GM11168 (cell line): Measurements from ENCODE around the gene ZNF747.
"Not testable (repeated sequence)": the region's sequence is repeated elsewhere in the genome, so short reads cannot be mapped to it uniquely, and the experiment has no call there.

Experiments
- in situ Hi-C: fragments of 300-500 bp; cut with MboI; formaldehyde crosslinking; loops from one replicate; pipeline ENCODE4 v1.12.0; 2022; ENCODE audit warnings: low sequenced_read_pairs; ENCODE audit not compliant: unreplicated experiment

Gene ZNF747

DNA sequence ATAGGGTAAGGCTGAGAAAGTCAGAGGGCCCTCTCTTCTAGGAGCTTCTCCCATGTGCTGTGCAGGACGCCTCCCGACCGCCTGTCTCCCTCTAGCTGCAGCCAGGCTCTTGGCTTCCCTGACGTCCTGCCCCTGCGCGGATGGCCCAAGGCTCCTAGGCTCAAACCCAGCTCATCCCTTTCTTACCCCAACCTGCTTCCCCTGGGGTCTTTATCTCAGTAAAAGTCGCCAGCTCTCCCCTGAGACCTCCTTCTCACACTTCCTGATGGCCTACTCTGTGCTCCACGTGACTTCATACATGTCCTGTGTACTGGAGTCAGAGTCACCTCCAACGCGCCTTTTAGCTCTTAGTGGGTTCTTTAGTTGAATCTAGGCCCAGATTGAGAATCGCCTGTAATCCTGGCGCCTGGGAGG is 1.1 kb upstream of the ZNF747 start:
- in situ Hi-C loops: no loop called here

DNA sequence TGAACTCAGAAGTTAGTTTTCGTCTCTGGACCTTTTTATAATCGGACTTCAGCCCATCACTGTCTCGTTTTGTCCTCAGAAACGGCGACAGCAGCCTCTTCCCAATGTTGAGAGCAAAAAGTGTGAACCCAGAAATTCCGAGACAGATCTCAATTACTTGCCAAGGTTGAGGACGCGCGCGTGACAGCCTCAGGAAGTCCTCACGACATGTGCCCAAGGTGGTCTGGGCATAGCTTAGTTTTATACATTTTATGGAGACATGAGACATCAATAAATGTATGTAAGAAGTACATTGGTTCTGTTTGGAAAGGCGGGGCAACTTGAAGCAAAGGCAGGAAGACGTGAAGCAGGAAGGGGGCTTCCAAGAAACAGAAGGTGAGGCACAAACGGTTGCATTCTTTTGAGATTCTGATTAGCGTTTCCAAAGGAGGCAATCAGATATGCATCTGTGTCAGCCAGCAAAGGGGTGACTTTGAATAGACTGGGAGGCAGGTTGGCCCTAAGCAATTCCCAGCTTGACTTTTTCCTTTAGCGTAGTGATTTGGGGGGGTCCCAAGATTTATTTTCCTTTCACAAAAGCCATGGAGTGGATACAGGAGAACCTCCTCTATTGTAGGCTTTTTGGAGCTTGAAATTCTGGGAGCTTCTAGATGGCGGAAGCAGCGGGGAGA is 583 bp upstream of the ZNF747 start:
- in situ Hi-C loops: no loop called here

DNA sequence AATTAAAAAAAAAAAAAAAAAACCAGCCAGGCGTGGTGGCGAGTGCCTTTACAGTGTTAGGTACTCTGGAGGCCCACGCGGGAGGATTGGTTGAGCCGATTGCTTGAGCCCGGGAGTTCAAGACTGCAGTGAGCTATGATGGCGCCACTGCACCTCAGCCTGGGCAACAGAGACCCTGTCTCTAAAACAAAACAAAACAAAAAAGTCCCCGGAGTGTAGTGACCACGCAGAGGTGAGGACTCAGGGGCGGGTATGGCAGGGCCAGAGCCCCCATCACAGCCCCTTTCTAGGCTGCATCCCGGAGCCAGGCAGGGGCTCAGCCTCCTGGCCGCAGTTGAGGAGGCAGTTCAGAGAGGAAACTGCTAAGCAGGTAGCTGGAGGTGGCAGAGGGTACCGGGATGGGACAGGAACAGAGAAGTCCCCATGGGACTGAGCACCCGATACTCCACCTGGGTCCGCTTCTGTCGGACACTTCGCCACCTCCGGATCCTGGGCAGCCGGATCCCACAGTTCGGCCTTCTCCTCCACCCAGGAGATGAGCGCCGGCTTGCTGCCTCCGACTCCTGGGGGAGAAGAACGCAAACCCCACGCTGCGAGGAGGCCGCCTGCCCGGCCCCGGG is 800 bp downstream of the ZNF747 start:
- in situ Hi-C loops: no loop called here

DNA sequence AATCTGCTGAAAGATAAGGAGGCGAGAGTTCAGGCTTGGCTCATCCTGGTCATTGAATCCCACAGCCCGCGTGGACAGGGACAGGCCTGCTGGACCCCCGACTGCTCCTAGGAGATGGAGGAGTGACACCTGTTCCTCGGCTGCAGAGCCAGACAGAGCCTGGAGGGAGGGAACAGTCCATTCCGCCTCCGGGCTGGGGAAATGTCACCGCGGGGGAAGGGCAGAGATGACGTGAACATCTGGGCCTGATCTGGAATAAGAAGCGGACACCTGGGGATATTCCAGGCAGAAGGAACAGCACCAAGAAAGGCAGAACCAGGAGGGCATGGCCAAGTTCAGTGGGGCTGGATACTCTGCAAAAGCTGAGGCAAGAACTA is 1.5 kb downstream of the ZNF747 start:
- in situ Hi-C loops: no loop called here

DNA sequence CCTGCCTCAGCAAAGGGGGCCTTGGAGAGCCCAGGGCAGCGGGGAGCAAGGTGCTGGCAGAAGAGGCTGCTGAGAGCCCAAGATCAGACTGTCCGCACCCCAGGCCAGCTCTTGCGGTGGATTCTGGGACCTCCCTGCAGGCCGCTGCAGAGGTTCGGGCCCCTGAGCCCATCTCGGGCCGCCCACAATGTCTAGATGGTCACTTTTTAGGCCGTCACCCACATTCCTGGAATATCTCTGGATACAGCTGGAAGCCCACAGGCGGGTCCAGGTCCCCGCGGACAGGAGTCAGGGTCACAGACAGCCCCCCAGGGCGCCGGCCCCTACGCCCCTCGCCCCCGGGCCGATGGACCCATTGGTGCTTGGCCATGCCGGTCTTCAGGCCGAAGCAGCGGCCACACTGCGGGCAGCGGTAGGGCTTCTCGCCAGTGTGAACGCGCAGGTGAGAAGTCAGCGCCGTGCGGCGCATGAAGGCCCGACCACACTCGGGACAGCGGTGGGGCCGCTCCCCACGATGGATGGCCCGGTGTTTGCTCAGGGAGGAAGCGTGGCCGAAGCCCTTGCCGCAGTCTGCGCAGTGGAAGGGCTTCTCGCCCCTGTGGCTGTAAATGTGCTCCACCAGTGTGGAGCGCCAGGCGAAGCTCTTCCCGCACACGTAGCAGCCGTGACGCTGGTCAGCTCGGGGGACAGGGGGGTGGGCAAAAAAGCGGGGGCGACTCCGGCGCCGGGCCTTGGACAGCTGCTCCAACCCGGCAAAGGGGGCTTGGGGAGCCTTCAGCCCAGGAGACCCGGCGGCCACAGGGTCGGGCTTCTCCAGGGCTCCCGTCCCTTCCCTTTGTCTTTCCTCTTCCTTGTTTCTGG is 2.1 kb downstream of the ZNF747 start:
- in situ Hi-C loops: no loop called here

DNA sequence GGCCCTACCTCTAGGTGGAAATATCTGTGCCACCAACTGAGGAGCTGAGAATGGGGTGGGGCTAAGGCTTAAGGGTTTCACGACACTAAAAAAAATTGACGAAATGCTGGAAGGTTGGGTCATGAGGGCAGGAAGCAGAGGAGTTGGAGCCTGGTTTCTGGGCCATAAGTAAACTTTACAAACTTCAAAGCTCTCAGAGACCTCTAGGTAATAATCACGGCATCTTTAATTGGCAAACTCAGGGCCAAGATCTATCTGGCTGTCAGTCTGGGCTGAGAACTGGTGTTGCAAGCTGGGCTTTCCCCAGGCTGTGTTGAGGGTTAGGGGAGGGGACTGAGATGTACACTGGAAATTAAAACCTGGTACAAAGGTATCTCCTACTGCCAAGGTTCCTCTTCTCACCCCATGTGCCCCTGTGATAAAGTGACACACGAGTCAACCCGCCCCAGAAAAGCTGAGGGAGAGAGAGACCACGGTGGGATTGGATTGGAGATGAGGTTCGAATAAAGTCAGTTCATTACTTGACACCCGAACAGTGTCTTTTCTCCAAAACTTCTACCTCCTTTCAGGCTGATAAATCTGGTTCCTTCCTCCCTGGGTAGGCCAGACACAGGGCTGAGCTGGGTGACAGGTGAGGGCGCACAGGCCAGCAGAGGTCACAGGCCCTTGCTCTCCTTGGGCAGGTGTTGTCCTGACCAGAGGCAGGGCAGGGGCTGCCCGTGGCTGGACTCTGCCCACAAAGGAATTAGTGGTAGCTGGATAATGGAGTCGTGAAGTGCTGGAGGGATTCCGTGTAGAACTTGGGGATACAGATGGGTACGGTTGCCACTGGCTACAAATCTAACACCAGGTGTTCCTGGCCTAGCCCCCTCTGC is 4.3 kb downstream of the ZNF747 start:
- in situ Hi-C loops: no loop called here

DNA sequence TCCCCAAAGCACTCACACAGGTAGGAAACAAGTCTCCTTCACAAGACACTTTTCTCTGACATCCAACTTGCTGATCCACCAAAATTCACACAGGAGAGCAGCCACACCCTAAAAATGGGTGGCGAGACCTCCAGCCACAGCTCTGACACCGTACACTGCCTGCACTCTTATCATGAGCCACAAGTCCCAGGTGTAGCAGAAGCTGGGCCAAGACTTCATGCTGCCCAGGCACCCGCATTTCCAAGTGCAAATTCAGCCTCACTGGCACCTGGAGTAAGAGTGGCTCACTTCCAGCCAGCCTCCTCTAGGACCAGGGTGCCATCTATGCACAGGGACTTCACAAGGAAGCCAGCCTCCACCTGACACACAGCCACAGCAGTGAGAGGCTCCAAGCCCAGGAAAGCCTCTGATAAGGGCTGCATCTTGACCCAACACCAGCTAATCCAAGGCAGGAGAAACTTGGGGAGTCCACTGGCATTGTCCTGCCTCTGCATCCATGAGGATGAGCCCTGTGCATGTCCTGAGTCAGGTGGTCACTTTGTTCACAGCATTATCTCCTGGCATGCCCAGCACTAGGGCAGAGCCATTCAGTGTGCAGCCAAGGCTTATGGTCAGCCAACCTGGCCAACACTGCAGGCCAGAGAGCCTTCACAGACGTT is 5.7 kb downstream of the ZNF747 start:
- in situ Hi-C loops: no loop called here

DNA sequence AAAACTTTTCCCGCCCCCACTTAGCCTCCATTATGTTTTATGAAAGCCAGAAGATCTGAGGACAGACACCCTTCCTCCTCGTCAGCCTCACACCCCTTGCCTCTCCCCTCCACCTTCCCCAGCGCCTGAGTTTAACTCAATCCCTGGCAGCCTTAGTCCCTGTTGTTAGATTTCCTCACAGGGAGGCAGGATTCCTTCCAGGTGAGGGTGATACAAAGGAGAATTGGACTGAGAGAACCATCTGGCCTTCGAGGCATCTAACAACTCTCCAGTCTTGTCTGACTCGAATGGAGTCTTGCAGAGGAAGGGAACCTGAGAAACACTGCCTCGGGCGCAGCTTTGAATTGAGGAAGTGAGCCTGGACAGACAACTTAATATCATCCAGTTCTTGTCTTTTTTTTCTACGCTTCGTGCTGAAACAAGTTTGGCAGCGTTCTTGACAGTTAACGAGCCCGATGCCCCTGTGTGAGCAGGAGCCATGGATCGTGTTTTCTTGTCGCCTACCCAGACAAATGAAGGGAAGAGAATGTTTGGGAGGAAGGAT is 7.0 kb downstream of the ZNF747 start:
- in situ Hi-C loops: no loop called here

DNA sequence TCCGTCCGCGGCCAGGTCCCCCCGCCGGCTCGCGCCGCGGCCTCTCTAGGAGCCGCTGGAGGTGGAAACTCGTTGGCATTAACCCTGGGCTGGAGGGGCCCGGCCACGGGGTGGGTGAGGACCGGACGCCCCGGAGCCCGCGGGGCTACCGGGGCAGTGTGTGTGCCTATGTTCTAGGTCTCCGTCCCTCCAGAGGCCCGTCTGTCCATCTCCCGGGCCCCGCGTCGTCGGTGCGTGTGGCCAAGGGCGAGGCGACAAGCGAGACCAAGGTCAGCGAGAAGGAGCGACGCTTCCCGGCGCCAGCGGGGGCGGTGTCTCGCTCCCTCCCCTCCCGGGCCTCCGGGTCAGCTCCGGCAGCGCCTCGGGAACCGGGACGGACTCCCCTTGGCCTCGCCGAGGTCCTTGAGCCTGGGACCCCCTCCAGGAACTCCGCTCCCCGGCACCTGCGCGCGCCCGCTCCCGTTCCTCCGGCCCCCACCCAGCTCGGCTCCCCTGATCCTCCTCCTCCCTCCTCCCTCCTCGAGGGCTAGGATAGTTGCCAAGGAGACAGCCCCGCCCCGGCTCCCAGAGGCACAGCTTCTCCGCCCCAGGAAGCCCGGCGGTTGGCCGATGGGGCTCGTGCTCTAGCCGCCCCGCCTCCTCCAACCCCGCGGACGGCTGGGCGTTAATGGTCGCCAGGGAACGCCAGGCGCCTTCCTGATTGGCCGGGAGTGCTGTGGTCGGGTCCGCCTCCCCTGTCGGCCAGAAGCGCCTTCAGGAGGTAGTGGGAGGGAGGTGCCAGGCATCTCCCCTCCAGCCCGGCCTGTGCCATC is 7.6 kb downstream of the ZNF747 start:
- in situ Hi-C loops: no loop called here

DNA sequence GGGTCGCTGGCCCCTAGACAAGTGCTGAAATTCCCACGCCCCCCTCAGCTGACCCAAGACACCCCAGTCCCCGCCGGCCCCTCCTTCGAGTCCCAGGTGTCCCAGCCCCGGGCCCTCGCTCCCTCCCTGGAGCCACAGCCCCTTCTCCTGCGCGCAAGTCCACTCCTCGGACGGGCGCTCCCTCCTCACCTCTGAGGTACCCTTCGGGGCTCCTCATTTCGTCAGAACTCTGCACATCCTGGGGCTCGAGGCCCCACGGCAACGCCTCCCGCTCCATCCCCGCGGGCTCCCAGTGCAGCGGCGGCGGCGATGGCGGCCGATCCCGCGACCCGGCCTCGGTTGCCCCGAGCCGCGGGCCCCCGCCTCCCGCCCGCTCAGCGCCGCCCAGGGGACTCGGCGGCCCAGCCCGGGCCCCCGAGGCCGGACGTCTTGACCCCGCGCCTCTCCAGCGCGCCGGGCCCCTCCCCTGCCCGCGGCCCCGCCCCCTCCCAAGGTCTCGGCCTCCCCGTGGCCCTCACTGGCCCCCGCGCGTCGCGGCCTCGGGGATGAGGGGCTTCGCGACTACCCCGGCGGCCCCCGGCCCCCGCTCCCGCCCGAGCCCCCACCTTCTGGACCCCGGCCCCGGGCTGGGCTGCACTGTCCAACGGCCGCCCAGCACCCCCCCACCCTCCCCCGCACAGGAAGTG is 8.4 kb downstream of the ZNF747 start, which contains the start of gene ZNF768:
TSS of gene ZNF768 (minus strand) at position 430 of the 686 bp plus-strand sequence. CDS start at position 277, 153 bp downstream.
- in situ Hi-C loops: no loop called here

DNA sequence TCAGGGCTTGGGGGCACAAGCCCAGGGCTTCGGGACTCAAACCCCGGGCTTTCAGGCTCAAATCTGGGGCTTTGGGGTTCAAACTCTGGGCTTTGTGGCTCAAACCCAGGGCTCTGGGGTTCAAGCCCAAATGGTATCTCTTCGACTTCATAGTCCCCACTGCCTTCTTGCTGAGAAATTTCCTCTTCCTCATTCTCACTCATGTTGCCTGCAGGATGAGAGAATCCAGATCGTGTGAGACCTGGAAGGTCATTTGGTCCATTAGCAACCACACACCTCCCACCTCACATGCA is 8.9 kb downstream of the ZNF747 start:
- in situ Hi-C loops: no loop called here

DNA sequence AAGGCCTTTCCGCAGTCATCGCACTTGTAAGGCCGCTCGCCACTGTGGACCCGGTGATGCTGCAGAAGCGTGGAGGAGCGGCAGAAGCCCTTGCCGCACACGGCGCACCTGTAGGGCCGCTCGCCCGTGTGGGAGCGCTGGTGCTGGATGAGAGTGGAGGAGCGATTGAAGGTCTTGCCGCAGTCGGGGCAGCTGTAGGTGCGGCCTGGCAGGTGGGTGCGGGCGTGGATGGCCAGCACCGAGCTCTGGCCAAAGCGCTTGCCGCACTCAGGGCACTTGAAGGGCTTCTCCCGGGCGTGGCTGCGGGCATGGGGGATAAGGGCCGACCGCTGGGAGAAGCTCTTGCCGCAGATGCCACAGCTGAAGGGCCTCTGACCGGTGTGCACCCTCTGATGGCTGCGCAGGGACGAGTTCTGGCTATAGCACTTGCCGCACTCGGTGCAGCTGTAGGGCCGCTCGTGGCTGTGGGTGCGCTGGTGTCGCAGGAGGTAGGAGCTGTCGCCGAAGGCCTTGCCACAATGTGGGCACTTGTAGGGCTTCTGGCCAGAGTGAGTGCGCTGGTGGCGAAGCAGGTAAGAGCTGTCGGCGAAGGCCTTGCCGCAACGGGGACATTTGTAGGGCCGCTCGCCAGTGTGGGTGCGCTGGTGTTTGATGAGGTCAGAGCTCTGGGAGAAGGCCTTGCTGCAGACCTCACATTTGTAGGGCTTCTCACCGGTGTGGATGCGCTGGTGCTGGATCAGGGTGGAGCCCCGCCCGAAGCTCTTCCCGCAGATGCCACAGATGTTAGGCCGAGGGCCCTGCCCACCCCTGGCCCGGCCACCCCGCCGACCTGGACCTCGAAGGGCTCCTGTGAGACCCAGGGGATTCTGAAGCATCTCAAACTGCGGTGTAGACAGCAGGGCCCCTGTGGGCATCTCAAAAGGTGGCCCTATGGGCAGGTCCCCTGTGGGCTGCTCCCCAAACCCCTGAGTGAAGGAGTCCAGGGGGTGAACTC is 9.8 kb downstream of the ZNF747 start:
- in situ Hi-C loops: no loop called here

DNA sequence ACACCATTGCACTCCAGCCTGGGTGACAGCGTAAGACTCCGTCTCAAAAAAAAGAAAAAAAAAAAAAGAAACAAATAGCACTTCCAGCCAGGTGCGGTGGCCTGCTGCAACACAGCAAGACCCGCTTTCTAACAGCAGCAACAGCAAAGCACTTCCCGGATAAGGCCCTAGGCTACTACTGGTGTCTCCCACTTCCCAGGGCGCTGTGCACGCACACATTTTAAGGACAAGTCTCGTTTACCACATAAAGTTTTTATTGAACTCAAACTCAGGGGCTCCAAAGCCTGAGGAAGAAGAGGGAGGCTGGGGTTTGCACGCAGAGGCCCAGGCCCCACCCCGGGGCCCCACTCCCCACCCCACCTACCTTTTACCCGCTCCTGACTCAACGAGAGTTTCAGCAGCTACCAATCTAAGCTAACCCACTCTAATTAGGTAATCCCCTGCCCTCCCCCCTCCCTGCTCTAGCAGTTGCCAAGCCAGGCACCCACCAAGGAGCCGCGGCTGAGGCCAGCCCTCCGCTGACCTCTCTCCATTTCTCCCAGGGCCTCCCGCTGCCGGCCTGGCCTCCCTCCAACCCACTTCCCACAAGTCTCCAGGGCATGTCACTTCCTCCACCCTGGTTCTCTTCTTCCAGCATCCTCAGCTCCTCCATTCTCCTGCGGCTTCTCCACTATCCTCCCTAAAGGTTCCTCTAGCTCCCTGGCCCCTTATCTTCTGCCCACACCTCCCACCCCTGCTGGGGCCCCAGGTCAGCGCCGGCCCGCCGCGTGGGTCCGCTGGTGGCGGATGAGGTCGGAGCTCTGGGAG is 10.7 kb downstream of the ZNF747 start:
- in situ Hi-C loops: no loop called here

DNA sequence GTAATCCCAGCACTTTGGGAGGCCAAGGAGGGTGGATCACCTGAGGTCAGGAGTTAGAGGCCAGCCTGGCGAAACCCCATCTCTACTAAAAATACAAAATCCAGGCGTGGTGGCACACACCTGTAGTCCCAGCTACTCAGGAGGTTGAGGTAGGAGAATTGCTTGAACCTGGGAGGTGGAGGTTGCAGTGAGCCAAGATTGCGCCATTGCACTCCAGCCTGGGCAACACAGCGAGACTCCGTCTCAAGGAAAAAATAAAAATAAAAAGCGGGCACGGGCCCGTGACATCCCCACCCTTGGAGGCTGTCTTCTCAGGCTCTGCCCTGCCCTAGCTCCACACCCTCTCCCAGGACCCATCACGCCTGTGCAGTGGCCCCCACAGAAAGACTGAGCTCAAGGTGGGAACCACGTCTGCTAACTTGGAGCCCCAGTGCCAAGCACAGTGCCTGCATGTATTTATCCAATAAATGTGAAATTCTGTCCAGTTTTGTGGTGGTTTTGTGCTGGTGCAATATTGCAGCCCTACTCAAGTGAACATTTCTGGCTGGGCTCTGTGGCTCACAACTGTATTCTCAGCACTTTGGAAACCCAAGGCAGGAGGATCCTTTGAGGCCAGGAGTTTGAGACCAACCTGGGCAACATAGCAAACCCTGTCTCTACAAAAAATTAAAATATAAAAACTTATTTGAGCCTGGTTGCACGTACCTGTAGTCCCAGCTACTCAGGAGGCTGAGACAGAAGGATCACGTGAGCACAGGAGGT is 11.8 kb downstream of the ZNF747 start:
- in situ Hi-C loops: not testable (repeated sequence)

DNA sequence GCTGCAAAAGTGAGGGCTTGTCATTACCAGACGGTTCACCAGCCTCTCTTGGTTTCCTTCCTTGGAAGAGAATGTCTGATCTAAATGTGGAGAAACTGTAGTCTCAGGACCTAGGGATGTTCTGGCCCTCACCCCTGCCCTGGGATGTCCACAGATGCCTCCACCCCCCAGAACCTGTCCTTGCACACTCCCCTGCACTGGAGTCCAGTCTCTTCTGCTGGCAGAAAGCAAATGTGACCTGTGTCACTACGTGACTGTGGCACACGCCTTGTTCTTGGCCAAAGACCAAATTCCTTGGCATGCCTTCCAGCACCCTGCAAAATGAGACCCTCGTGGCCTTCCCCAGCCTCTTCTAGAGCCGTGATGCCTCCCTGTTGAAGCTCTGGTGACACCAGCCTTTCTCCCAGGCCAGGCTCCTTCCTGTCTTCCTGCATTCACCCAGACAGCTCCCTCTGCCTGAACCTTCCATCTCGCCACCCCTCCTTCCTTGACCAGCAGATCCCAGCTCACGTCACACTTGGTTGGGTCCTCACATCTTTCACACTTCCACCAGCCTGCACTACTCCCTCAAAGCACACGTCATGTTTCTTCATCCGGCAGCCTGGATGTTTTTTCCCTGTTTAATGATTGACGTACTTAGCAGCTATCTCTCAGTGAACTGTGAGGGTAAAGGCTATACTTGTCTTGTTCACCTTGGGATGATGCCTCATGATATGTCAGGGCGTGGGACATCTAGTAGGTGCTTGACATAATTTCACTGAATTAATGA is 12.6 kb downstream of the ZNF747 start:
- in situ Hi-C loops: no loop called here
